GM18517 (cell line): ENCODE measurements around the gene SLC25A12.
A peak's percentile ranks its signal among the peaks of the same experiment; 100 is the strongest.
"Not testable (repeated sequence)": the region's sequence is repeated elsewhere in the genome, so short reads cannot be mapped to it uniquely, and the experiment has no call there.

ENCODE experiments used
- ATAC-seq: cut with Tn5 transposase; IDR thresholded peaks from one replicate; pipeline ENCODE4 v1.9.1; 2021; ENCODE audit warnings: mild to moderate bottlenecking, moderate library complexity; ENCODE audit not compliant: unreplicated experiment

The SLC25A12 gene

DNA sequence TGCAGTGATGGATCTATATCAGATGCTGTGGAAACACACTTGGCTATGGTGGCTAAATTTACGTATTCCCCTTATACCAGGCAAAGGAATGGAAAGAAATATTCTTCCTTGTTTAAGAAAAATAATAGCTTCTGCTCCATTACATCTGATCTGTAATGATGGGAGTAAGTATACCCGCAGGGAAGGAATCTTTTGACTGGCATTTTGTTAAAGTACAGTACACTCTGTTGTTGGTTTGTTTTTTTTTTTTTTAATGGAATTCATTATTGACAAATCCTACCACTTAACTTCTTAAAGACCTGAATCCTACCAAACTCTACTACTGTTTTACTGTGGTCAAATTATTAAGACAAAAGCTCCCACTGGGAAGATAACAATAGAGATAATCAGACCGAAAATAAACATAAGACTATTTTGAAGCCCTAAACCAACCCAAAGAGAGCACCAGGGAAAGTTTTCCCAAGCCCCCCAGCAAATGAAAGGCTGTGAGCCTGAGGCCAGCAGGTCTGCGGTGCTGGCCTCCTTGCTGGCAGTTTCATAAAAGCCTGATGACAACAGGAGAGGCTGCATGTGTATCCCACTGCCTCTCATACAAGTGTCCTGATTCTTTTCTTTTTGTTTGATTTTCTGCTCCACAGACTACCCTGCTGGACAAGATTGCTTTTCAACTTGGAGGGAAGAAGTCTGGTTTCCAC lies 101.0 kb downstream of the SLC25A12 start:
- no peak for ATAC-seq

DNA sequence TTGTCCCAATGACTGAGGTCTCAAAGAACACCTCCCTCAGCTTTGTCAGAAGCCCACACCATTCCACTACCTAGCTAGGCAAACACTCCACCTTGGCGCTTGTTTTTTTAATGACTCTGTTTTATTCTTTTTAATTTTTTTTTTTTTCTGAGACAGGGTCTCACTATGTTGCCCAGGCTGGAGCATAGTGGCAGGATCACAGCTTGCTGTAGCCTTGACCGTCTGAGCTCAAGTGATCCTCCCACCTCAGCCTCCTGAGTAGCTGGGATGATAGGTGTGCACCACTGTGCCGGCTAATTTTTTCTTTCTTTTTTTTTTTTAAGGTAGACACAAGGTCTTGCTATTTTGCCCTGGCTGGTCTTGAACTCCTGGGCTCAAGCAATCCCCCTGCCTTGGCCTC lies 101.9 kb downstream of the SLC25A12 start:
- ATAC-seq = no peak

DNA sequence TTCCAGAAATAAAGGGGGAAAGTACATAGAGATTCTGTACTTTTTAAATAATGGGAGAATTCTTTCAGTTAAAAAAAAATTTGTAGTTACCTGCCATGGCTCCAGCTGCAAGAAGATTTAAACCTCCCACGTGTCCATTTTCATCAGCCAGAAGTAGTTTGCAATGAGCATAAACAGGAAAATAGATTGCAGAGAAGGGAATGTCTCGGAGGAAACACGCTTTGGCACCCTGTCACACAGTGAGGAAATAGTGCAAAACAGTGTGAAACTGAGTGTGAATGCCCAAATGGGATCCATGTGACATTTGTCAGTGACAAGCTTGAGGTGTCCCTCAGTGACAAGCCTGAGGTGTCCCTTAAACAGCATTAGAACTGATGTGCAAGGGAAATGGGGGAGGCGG lies 102.7 kb downstream of the SLC25A12 start:
- ATAC-seq = no peak

DNA sequence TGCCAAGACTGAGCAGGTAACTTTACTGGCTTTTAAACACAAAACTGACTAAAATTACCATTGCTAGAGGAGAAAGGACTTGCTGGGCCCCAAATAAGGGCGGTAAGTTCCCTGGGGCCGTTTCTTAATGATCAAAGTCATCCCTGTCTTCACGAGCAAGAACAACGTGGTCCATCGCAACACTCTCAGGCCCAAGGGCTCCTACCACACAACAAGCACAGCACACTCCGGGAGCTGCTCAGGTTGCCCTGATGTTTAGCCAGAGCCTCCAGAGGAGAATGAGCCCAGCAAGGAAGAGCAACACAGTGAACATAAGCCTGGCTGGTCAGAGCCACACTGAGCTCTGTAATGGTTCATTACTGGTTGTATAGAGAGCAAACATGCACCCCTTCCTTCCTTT lies 104.1 kb downstream of the SLC25A12 start:
- ATAC-seq = no peak

DNA sequence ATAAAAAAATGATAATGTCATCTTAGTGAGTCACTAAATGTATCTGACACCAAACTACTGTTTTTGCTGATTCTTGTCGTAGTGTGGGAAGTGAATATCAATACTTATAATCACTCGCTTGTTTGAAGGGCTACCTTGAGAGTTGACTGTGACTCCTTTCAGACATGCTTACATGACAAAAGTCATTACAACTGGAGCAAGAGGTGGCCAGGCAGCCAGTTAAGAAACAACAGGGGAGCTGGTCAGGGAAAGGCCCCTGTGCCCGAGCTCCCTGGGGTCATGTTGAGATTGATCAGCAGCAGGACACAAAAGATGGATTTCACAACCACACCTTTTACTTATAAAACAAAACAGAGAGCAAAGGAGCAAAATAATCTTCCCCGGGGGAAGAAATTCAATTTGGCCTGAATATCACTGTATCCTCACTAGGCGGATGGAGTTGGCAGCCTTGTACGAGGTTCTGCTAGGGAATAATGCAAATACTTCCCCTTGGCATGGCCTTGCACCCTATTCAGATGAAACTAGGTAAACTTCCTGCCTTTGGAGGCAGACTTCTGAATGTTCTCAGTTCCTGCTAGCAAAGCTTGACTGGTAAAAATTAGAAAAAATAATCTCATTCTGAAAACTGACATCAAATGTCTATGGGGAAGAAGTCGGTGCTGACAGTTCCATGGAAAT lies 105.6 kb downstream of the SLC25A12 start:
- no peak for ATAC-seq

DNA sequence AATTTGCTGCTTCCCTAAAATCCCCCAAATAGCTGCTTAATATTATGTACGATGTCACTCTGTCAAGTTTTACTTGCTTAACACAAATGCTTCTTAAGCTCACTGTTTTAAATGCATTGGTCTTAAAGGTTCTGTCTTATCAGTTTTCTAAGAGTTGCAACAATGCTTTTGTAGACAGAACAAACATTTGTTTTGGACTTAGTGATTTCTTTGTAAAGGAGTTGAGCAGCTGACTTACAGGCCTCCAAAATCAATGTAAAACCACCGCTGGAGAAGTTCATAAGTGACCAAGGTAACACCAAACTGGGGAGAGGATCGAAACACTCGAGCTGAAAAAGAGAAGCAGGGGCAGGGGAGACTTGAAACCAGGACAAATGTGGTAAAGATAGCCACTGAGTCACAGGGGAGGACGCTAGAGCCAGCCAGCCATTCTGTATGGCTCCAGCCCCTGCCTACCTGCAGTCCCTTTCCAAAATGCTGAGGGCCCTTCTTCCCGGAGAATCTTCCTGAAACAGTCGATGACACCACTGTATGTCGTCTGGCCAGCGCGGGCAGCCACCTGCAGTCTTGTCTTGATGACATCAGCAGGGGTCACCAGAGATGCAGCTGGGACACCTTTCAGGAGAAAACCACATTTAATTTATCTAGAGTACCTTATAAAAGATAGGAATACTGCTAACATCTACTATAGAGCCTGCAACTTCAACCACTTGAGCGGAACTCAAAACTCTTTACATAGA lies 106.5 kb downstream of the SLC25A12 start:
- no peak for ATAC-seq

DNA sequence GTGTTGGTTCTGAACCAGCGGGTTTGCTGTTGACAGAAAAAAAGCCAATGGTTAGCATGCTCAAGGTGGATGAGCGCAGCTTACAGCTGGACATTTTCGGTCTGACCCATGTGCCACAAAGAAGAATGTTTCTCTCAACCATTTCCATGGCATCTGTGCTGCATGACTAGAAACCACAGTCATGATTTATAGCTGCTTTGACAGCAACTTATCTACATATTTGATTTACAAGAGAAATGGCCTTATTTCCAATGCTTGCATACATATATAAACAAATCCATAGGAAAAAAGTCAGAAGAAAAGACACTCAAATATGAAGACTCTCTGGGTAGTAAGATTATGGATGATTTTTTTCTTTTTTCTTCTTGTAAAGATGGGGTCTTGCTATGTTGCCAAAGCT lies 108.6 kb downstream of the SLC25A12 start:
- no peak for ATAC-seq

DNA sequence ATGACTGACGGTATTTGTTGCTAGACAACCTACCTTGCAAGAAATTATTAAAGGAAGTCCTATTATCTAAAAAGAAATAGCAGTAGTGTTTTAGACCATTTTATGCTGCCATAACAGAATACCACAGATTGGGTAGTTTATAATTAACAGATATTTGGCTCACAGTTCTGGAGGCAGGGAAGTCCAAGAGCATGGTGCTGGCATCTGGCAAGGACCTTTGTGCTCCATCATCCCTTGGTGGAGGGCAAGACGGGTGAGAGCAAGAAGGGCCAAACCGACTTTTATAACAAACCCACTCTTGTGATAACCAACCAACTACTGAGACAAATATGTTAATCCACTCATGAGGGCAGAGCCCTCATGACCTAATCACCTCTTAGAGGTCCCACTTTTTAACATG lies 115.5 kb downstream of the SLC25A12 start:
- no peak for ATAC-seq

DNA sequence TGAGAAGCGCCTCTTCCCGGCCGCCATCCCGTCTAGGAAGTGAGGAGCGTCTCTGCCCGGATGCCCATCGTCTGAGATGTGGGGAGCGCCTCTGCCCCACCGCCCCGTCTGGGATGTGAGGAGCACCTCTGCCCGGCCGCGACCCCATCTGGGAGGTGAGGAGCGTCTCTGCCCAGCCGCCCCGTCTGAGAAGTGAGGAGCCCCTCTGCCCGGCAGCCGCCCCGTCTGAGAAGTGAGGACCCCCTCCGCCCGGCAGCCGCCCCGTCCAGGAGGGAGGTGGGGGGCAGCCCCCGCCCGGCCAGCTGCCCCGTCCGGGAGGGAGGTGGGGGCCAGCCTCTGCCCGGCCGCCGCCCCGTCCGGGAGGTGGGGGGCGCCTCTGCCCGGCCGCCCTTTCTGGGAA lies 119.5 kb downstream of the SLC25A12 start:
- ATAC-seq = not testable (repeated sequence)

DNA sequence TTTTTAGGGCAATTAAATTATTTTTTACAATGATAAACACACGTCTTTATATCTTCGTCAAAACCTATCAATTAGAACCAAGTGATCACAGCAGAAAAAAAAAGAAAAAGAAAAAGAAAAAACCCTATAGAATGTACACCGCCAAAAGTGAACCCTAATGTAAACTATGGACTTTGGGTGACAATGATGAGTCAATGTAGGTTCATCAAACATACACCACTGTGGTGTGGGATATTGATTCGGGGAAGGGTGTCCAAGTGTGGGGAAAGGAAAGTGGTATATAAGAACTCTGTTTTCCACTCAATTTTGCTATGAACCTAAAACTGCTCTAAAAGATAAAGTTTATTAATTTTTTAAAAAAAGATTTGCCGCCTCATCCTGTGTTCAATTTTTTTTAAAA lies 121.7 kb downstream of the SLC25A12 start:
- no peak for ATAC-seq

DNA sequence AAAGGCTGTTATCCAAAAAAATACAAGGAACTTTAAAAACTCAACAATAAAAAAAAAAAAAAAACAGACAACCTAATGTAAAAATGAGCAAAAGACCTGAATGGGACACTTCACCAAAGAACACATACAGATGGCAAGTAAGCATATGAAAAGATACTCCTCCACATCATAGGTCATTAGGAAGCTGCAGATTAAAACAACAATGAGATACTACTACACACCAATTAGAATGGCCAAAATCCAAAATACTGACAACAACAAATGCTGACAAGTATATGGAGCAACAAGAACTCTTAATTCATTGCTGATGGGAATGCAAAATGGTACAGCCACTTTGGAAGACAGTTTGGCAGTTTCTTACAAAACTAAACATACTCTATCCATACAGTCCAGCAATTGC lies 122.6 kb downstream of the SLC25A12 start:
- ATAC-seq = no peak

DNA sequence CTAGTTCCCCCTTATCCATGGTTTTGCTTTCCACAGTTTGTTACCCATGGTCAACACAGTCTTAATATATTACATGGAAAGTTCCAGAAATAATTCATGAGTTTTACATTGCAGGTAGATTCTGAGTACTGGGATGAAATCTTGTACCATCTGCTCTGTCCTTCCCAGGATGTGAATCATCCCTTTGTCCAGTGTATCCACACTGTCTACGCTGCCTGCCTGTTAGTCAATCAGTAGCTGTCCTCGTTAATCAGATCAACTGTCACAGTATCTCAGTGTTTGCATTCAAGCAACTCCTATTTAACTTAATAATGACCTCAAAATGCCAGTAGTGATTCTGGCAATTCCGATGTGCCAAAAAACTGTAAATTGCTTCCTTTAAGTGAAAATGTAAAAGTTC lies 130.4 kb downstream of the SLC25A12 start:
- no peak for ATAC-seq

DNA sequence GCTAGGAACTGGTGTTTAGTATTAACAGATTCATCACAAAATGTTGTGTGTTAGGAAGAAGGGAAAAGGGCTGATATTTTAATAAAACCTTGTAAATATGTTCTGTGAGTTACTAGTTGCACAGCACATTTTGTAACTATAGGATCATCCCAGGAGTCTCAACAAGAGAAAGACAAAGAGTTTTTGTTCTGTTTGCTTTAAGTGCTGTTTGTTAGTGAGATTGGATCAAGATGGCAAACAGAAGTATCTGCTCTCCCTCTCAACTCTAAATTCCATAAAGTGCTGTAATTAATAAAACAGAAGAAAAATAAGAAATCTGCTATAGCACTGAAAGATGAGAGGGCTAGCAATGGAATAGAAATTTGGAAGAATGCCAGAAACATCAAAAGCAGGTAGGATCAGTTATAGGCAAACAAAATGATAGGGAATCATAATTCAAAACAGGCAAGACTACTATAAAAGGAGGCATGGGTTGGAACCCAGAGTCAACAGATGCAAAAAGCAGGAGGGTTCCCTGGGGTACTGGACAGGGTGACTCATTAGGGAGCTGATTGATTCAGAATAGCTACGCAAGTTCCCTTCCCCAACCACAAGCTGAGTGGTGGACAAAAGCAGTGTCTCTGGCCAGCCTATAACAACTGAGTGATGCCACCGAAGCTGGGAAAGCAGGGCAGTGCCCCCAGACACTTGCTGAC lies 131.0 kb downstream of the SLC25A12 start:
- no peak for ATAC-seq

DNA sequence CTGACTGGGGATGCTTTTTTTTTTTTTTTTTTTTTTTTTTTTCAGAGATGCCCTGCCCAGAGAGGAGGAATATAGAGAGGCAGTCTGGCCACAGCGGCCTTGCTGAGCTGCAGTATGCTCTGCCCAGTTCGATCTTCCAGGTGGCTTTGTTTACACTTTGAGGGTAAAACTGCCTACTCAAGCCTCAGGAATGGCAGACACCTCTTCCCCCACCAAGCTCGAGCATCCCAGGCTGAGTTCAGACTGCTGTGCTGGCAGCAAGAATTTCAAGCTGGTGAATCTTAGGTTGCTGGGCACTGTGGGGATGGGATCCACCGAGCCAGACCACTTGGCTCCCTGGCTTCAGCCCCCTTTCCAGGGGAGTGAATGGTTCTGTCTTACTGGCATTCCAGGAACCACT lies 132.9 kb downstream of the SLC25A12 start:
- not testable (repeated sequence) for ATAC-seq

DNA sequence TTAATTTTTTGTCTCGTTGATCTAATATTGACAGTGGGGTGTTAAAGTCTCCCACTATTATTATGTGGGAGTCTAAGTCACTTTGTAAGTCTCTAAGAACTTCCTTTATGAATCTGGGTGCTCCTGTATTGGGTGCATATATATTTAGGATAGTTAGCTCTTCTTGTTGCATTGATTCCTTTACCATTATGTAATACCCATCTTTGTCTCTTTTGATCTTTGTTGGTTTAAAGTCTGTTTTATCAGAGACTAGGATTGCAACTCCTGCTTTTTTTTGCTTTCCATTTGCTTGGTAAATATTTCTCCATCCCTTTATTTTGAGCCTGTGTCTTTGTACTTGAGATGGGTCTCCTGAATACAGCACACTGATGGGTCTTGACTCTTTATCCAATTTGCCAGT lies 135.3 kb downstream of the SLC25A12 start:
- ATAC-seq = not testable (repeated sequence)

DNA sequence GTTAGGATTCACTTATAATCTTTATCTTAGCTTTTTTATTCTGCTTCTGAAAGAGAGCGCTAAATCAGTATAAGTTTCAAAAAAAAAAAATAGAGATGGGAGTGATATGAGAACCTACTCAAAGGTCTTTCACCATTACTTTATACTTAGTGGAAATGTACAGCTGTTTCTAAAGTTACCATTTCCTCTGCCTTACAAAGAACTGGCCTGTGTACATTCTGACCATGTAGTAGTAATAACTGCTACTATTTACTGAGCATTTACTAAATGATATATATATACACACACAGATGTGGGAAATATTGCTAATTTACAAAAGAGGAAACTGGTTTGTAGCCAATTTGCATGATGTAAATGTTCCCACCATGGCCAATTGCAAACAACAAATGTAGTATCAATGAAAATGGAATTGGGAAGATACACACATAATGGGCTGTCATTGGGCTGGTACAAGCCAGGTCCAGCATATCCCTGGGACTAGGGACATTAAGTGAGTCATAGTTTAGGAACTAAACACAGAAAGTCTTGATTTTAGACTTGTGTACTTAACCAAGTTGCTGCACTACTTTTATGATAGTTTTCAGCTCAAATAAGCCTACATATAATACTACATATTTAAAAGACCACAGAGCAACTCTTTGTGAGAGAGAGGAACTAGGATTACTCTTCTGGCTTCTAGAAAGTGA lies 139.6 kb downstream of the SLC25A12 start:
- no peak for ATAC-seq

DNA sequence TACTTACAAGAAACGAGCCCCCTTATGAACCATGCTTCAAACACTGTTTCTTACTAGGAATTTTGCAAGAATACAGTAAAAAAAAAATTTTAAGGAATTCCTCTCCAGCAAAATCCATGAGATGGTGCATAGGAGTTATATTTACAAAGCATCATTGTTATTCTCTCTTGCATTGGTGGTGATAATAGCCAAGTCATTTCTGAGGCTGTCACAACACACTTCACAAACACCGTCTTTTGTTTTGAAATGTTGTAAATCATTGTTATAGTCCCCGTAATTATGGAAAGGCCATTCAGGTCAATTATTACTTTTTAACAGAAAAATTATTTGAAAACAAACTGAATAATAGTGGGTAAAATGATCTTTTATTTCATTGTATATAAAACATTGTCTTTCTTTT lies 146.7 kb downstream of the SLC25A12 start:
- no peak for ATAC-seq

DNA sequence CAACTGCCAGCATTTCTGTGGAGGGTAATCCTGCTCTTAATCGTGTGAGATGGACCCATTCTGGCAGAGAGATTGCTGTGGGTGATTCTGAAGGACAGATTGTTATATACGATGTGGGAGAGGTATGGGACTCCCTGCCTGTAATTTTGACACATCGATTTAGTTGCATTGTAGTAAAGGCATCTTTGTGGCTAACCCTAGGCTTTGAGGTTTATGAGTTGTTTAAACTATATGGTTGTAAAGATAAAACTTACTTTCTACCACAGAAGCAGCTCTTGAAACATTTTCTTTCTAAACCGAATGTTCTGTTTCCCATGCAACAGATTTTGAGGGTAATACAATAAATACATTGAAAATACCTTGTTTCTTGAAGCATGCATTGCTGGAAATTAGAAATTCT lies 148.2 kb downstream of the SLC25A12 start:
- no peak for ATAC-seq

DNA sequence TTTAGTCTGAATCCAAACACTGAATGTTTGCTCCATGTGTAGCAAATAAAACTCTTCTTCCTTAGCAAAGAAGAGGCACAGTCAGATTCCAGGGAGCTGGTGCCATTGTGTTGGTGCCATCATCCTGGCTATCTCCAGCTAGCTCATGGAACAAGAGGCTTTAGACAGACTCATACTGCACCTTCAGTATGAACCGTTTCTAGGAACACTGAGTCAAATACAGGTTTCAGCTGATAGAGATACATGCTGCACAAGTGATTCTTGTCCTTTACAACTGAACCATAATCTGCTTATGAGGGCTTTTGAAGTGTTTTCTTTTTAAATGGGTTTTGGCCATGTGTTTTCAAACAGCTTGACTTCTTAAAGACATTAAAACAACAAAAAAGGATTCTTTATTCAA lies 148.9 kb downstream of the SLC25A12 start:
- no peak for ATAC-seq

DNA sequence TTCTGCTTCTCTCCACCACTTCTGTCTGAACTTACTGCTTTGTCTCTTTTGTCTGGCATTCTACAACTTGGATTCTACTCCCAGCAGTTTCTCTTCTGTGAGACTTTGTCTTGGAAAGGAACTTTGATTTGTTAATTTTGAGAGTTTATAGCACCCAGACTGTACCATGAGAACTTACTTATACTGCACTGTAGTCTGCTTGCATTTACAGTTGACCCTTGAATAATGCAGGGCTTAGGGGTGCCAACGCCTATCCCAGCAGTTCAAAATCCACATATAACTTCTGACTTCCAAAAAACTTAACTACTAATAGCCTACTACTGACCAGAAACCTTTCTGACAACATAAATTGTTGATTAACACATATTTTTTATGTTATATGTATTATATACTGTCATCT lies 151.3 kb downstream of the SLC25A12 start:
- no peak for ATAC-seq

DNA sequence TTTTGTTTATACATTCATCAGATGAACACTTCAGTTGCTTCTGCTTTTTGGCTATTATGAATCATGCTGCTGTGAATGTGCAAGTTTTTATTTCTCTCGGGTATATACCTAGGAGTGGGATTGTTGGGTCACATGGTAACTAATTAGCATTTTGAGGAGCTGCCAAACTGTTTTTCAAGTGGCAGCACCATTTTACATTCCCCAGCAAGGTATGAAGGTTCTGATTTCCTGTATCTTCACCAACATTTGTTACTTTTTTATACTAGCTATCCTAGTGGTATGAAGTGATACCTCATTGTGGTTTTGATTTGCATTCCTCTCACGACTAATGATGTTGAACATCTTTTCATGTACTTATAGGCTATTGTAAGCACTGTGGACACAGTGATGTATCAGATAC lies 152.9 kb downstream of the SLC25A12 start:
- peak; percentile 55 for ATAC-seq
